Liver (tissue), 9 donors: ENCODE data around the gene CBFA2T3. TPM values are rescaled to one million over a fixed set of nuclear protein-coding genes. Genes with fewer than 3 reads are reported as not detected.
"Not testable (repeated sequence)": the region's sequence is repeated elsewhere in the genome, so short reads cannot be mapped to it uniquely, and the experiment has no call there.

ENCODE experiments used
- DNase-seq: peaks from one replicate; pipeline ENCODE4 v3.0.0-alpha.2; 2017; ENCODE audit warnings: low spot score
- H3K27ac ChIP-seq, 2 donors: one replicate each; pipeline ENCODE4 v1.7.0; 2013; ENCODE audit warnings: inconsistent platforms in 2 of 2, low read length in 2 of 2, control low read depth in 1 of 2, low read depth in 1 of 2, mild to moderate bottlenecking in 1 of 2
- H3K27me3 ChIP-seq, 4 donors: one replicate each; pipeline versions ENCODE4 v1.6.1 to v1.7.0; 2013; ENCODE audit warnings: low read length in 3 of 4, inconsistent platforms in 1 of 4, mild to moderate bottlenecking in 1 of 4, moderate library complexity in 1 of 4; ENCODE audit not compliant: control insufficient read depth in 4 of 4, insufficient read depth in 4 of 4
- H3K36me3 ChIP-seq, 4 donors: one replicate each; pipeline versions ENCODE4 v1.6.1 to v1.7.0; 2013; ENCODE audit warnings: low read length in 3 of 4, mild to moderate bottlenecking in 3 of 4, low read depth in 1 of 4, moderate library complexity in 1 of 4; ENCODE audit not compliant: control insufficient read depth in 4 of 4, insufficient read depth in 3 of 4
- H3K4me1 ChIP-seq, 4 donors: one replicate each; pipeline versions ENCODE4 v1.6.1 to v1.7.0; 2013; ENCODE audit warnings: low read length in 3 of 4, mild to moderate bottlenecking in 3 of 4, moderate library complexity in 1 of 4; ENCODE audit not compliant: control insufficient read depth in 4 of 4, insufficient read depth in 4 of 4
- H3K4me3 ChIP-seq, 3 donors: one replicate each; pipeline versions ENCODE4 v1.6.1 to v1.7.0; 2013; ENCODE audit warnings: low read length in 3 of 3, control low read depth in 1 of 3, low read depth in 1 of 3, mild to moderate bottlenecking in 1 of 3
- H3K9ac ChIP-seq, 2 donors: one replicate each; pipeline ENCODE4 v1.7.0; 2013; ENCODE audit warnings: low read length in 2 of 2, mild to moderate bottlenecking in 2 of 2, moderate library complexity in 2 of 2, control low read depth in 1 of 2, low read depth in 1 of 2
- H3K9me3 ChIP-seq, 4 donors: one replicate each; pipeline versions ENCODE4 v1.6.1 to v1.7.0; 2013; ENCODE audit warnings: low read length in 3 of 4; ENCODE audit not compliant: control insufficient read depth in 4 of 4
- CTCF ChIP-seq: fragments of 150-350 bp; IDR thresholded peaks from 2 replicates; pipeline ENCODE4 v1.5.1; 2017; ENCODE audit warnings: improper control_type of control experiment, low read depth, low read length; ENCODE audit not compliant: missing input control
- EGR1 ChIP-seq, 2 donors: IDR thresholded peaks; 2 replicates each; pipeline ENCODE4 v1.6.1; 2016 to 2018; ENCODE audit warnings: antibody characterized with exemption in 2 of 2, low read depth in 2 of 2
- FOXA1 ChIP-seq: IDR thresholded peaks from 2 replicates; pipeline ENCODE4 v1.6.1; 2016; ENCODE audit warnings: antibody characterized with exemption
- FOXA2 ChIP-seq: IDR thresholded peaks from 2 replicates; pipeline ENCODE4 v1.6.1; 2016; ENCODE audit warnings: antibody characterized with exemption
- GABPA ChIP-seq, 2 donors: IDR thresholded peaks in 1 of 2; conservative IDR thresholded peaks in 1 of 2; 2 replicates each; pipeline ENCODE4 v1.6.1; 2016; ENCODE audit warnings: antibody characterized with exemption in 2 of 2, mild to moderate bottlenecking in 1 of 2, moderate library complexity in 1 of 2
- HNF4A ChIP-seq, 2 donors: conservative IDR thresholded peaks; 2 replicates each; pipeline ENCODE4 v1.6.1; 2016; ENCODE audit warnings: antibody characterized with exemption in 2 of 2, mild to moderate bottlenecking in 2 of 2
- HNF4G ChIP-seq: IDR thresholded peaks from 2 replicates; pipeline ENCODE4 v1.6.1; 2016; ENCODE audit warnings: antibody characterized with exemption
- JUND ChIP-seq, 2 donors: IDR thresholded peaks; 2 replicates each; pipeline ENCODE4 v1.6.1; 2016; ENCODE audit warnings: antibody characterized with exemption in 2 of 2
- MAX ChIP-seq: IDR thresholded peaks from 2 replicates; pipeline ENCODE4 v1.6.1; 2016; ENCODE audit warnings: antibody characterized with exemption
- NR2F2 ChIP-seq: IDR thresholded peaks from 2 replicates; pipeline ENCODE4 v1.6.1; 2016; ENCODE audit warnings: antibody characterized with exemption
- RAD21 ChIP-seq, 2 donors: IDR thresholded peaks; 2 replicates each; pipeline ENCODE4 v1.6.1; 2016; ENCODE audit warnings: antibody characterized with exemption in 2 of 2, mild to moderate bottlenecking in 2 of 2
- RXRA ChIP-seq, 2 donors: IDR thresholded peaks; 2 replicates each; pipeline ENCODE4 v1.6.1; 2017 to 2018; ENCODE audit warnings: antibody characterized with exemption in 2 of 2, mild to moderate bottlenecking in 1 of 2
- SP1 ChIP-seq: IDR thresholded peaks from 2 replicates; pipeline ENCODE4 v1.6.1; 2018; ENCODE audit warnings: antibody characterized with exemption, mild to moderate bottlenecking
- TAF1 ChIP-seq: conservative IDR thresholded peaks from 2 replicates; pipeline ENCODE4 v1.6.1; 2016; ENCODE audit warnings: antibody characterized with exemption, mild to moderate bottlenecking
- YY1 ChIP-seq: IDR thresholded peaks from 2 replicates; pipeline ENCODE4 v1.6.1; 2016; ENCODE audit warnings: antibody characterized with exemption, mild to moderate bottlenecking
- WGBS: extraction: QIAGEN DNeasy Blood & Tissue Kit; methylation state at CpG from one replicate; pipeline ENCODE4 v1.1.7; 2013; 5-methylcytosine and 5-hydroxymethylcytosine counted together
- polyA plus RNA-seq, 2 donors: library from polyadenylated mRNA; stranded (reverse) in 1 of 2; unstranded in 1 of 2; fragments of 200-250 nt in 1 of 2; fragments of >200 nt in 1 of 2; fragmentation: Nextera tagmentation in 1 of 2; extraction: Ambion mirVana in 1 of 2; gene quantifications; one replicate each; pipeline versions ENCODE4 v1.2.1 to v1.2.3, GENCODE V29; 2013 to 2015
- total RNA-seq, 2 donors: library from RNA; depleted of rRNA; stranded (reverse); fragments of >200 nt; gene quantifications; one replicate each; pipeline ENCODE4 v1.2.3, GENCODE V29; 2014
- TF ChIP-seq, protein P1 (sequence below): IDR thresholded peaks from 2 replicates; pipeline ENCODE4 v1.6.1; 2016; ENCODE audit warnings: antibody characterized with exemption
- TF ChIP-seq, protein P2 (sequence below): IDR thresholded peaks from 2 replicates; pipeline ENCODE4 v1.6.1; 2016; ENCODE audit warnings: antibody characterized with exemption
- TF ChIP-seq, protein P3 (sequence below): IDR thresholded peaks from 2 replicates; pipeline ENCODE4 v1.6.1; 2016; ENCODE audit warnings: antibody characterized with exemption, mild to moderate bottlenecking
- donor health status: healthy.
- donor health status: healthy.
- donor health status: healthy.
- donor health status: healthy.
- donor health status: healthy.

Gene CBFA2T3
- total and polyA plus RNA-seq, 4 donors = 1.4 to 4.5 (median 3.1) TPM

DNA sequence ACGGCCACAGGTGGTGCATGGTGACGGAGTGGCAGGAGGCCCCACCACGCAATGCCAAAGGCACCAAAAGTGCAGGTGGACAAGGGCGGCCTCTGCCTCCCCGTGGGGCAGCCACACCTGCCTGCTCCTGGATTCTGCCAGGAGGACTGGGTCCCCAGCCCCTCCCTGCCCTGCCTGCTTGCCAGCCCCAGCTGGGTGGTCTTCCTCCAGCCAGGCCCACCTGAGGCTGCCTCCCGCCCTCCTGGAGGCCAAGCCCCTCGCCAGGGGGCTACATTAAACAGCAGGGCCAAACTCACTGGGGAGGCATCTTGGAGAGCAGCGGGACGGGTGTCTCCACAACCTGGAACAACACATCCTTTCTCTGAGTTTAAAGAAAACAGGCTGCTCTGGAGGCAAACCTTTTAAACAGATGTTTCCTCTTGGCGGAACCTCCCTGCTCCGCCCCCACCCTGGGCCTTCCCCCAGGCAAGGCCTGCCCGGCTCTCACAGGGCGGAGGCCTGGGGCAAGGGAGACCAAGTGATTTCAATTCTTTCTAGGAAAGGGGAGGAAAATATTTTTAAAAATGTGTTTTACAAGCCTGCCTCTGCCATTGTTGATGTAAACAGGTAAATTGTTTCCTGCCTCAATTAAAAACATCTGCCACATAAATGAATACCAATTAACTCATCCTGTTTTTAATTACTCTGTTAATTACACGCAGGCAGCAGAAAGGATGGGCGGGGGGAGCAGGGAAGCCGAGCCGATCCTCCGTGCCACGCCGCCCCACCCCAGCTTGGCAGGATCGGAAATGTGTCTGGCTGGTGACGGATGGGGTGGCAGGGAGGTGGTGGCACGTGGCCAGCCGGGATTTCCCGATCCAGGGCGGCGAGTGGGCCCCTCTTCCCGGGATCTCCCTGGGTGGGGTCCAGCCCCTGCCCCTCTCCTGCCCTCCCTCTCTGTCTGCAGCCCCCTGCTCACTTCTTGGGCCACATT lies 56.1 kb downstream of the CBFA2T3 start:
- Histone ChIP-seq H3K9me3 (no peaks in the 10 kb centered on the region), H3K4me3 (no peak overlapping the region), H3K9ac (no peak overlapping the region), H3K27ac (no peak overlapping the region), H3K36me3 (no peaks in the 10 kb centered on the region), H3K27me3 (no peaks in the 10 kb centered on the region), H3K4me1 (no peaks in the 10 kb centered on the region)
- DNase-seq = no peak
- no peak for TF ChIP-seq NR2F2
- no peak for TF ChIP-seq HNF4A (conservative IDR thresholded peaks at IDR 0.05)
- TF ChIP-seq YY1 = no peak
- TF ChIP-seq FOXA1 = no peak
- TF ChIP-seq MAX = no peak
- TF ChIP-seq SP1 = no peak
- 60% methylated on average over 28 of the region's 28 CpGs for WGBS

- Histone ChIP-seq H3K27me3 (no peaks in the 10 kb centered on the region), H3K36me3 (no peaks in the 10 kb centered on the region), H3K27ac (no peak overlapping the region), H3K4me3 (no peak overlapping the region), H3K9ac (no peak overlapping the region), H3K4me1 (no peaks in the 10 kb centered on the region), H3K9me3 (no peaks in the 10 kb centered on the region)
- DNase-seq = no peak
- TF ChIP-seq RAD21 (IDR thresholded peaks at IDR 0.05) (no peak), NR2F2 (no peak), RXRA (IDR thresholded peaks at IDR 0.05) (no peak), JUND (IDR thresholded peaks at IDR 0.05) (no peak), GABPA (IDR thresholded peaks at IDR 0.05 in 1 of 2, conservative IDR thresholded peaks at IDR 0.05 in 1 of 2) (no peak), YY1 (no peak), HNF4A (conservative IDR thresholded peaks at IDR 0.05) (no peak), FOXA1 (no peak), MAX (no peak), HNF4G (no peak), EGR1 (IDR thresholded peaks at IDR 0.05; ENCODE audit: low read depth in 2 of 2) (no peak), CTCF (no peak), TAF1 (no peak), FOXA2 (no peak), SP1 (no peak)
- TF ChIP-seq, protein P1, sequence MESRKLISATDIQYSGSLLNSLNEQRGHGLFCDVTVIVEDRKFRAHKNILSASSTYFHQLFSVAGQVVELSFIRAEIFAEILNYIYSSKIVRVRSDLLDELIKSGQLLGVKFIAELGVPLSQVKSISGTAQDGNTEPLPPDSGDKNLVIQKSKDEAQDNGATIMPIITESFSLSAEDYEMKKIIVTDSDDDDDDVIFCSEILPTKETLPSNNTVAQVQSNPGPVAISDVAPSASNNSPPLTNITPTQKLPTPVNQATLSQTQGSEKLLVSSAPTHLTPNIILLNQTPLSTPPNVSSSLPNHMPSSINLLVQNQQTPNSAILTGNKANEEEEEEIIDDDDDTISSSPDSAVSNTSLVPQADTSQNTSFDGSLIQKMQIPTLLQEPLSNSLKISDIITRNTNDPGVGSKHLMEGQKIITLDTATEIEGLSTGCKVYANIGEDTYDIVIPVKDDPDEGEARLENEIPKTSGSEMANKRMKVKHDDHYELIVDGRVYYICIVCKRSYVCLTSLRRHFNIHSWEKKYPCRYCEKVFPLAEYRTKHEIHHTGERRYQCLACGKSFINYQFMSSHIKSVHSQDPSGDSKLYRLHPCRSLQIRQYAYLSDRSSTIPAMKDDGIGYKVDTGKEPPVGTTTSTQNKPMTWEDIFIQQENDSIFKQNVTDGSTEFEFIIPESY = no peak
- TF ChIP-seq, protein P2, sequence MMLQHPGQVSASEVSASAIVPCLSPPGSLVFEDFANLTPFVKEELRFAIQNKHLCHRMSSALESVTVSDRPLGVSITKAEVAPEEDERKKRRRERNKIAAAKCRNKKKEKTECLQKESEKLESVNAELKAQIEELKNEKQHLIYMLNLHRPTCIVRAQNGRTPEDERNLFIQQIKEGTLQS = no peak
- TF ChIP-seq, protein P3, sequence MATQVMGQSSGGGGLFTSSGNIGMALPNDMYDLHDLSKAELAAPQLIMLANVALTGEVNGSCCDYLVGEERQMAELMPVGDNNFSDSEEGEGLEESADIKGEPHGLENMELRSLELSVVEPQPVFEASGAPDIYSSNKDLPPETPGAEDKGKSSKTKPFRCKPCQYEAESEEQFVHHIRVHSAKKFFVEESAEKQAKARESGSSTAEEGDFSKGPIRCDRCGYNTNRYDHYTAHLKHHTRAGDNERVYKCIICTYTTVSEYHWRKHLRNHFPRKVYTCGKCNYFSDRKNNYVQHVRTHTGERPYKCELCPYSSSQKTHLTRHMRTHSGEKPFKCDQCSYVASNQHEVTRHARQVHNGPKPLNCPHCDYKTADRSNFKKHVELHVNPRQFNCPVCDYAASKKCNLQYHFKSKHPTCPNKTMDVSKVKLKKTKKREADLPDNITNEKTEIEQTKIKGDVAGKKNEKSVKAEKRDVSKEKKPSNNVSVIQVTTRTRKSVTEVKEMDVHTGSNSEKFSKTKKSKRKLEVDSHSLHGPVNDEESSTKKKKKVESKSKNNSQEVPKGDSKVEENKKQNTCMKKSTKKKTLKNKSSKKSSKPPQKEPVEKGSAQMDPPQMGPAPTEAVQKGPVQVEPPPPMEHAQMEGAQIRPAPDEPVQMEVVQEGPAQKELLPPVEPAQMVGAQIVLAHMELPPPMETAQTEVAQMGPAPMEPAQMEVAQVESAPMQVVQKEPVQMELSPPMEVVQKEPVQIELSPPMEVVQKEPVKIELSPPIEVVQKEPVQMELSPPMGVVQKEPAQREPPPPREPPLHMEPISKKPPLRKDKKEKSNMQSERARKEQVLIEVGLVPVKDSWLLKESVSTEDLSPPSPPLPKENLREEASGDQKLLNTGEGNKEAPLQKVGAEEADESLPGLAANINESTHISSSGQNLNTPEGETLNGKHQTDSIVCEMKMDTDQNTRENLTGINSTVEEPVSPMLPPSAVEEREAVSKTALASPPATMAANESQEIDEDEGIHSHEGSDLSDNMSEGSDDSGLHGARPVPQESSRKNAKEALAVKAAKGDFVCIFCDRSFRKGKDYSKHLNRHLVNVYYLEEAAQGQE = no peak
- WGBS = 94% methylated on average over 12 of the region's 12 CpGs
These were observed 57.1 kb downstream of the CBFA2T3 start for GRCh38 chr16:88919936-88920335.

DNA sequence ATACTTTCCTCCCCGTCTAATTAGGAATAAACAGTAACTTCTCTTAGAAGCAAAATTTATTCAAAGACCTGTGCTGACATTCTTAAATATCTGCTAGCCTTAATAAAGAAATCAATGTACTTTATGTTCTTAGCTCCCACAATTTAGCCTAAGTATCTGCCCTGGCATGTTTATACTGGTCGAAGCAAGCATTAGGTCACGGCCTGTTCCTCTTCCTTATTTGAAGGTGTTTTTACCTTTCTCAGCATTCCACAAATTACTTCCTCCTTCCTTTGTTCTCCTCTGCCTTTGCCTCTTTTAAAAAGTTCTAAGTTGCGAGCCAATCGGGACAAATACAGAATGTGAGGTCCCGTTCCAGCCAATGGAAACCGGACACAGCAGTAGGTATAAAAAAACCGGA lies 58.1 kb downstream of the CBFA2T3 start:
- not testable (repeated sequence) for H3K36me3 ChIP-seq, H3K4me1 ChIP-seq, H3K27ac ChIP-seq, DNase-seq, H3K4me3 ChIP-seq, H3K27me3 ChIP-seq, H3K9ac ChIP-seq, H3K9me3 ChIP-seq
- 84% methylated on average over 8 of the region's 8 CpGs for WGBS
